Activated CD4-positive, alpha-beta T cell treated with anti-CD3 and anti-CD28 coated beads for 24 hours (primary cell): ENCODE data around the gene CSMD2.

ENCODE experiments used
- DNase-seq, 2 donors: peaks; one replicate each; pipeline ENCODE4 v3.0.0-alpha.2; 2020; ENCODE audit warnings: low read depth in 2 of 2

The CSMD2 gene

DNA sequence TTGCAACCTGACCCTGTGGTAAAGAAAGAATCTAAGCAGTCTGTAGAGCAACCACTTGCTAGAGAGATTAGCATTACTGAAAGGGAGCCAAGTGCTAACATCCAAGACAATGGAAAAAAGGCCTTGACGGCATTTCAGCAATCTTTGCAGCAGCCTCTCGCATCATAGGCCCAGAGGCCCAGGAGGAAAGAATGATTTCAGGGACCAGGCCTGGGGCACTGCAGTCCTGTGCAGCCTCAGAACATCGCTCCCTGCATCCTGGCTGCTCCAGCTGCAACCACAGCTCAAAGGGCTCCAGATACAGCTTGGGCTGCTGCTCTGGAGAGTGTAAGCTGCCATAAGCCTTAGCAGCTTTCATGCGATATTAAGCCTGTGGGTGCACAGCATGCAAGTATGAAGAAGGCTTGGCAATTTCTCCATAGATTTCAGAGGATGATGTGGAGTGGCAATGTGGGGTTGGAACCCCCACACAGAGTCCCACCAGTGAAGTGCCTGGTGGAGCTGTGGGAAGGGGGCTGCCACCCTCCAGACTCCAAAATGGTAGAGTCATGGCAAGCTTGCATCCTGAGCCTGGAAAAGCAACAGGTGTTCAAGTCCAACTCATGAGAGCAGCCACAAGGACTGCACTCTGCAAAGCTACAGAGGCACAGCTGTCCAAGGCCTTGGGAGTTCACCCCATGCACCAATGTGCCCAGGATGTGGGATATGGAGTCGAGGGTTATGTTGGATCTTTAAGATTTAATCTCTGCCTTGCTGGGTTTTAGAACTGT is 411.8 kb downstream of the CSMD2 start:
- DNase-seq, result no peak

DNA sequence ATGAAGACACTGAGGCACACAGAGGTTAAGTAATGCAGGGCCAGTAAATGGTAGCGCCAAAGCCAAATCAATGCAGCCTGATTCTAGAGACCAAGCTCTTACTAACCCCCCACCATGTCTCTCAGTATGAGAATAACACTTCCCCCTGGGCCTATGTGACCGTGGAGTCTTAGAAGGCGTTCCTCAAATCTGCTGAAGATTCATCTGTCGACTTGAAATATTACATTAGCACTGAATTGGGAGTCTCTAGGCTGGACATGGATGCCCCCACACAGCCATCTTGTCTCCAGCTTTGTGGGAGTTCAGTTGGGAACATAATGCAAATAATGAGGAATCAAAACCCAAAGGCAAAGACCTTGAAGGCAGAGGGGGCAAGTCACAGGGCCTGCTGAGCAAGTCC is 419.1 kb downstream of the CSMD2 start:
- DNase-seq, result no peak

DNA sequence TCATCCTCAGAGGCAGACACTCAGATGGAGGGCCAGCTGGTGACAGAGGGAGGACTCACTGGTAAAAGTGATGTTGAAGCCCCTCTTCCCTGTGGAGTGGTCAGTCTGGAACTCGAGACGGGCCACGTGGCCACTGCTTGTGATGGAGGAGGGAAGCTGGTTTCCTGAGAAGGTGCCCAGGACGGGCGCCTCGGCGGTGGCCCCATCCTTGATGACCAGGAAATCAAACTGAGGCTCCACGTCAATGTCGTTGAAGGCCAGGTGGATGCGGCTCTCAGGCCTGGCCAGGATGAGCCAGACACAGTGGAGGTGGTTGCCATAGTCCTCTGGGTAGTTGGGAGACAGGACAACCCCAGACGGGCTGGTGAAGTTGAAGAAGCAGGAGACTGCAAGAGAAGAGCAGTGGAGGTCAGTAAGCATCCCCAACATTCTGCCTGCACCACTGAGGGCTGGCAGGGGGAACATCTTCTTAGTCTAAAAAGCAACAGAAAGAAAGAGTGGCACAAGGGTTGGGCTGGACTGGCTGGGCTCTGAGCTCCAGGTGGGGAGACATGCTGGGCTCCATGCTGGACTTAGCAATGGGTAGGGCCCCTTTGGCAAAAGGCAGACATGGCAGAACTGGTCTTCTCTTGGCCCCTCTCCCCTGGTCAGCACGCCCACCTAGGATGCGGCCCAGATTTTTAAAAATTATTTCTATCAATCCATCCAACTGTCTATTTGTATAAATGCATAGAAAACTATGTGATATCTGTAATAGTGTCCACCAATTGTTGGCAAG is 421.6 kb downstream of the CSMD2 start:
- no peak for DNase-seq

DNA sequence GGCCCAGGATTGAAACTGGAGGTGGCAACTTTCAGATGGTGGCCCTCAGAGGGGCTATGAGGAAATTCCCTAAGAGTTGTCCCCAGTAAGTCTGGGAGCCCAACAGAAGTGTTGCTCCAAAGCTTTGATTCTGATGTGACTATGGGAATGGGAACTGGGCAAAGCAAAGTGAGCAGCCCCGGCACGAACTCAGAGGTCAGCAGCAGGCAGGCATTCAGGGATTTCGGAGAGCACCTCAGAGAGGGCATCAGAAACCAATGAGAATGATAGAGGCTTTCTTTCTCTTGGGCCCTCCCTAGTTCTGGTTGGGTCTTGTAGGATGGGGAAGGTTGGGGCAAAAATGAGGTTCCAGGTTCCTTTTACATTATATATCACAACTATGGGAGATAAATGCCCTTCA is 422.4 kb downstream of the CSMD2 start:
- DNase-seq, result no peak

DNA sequence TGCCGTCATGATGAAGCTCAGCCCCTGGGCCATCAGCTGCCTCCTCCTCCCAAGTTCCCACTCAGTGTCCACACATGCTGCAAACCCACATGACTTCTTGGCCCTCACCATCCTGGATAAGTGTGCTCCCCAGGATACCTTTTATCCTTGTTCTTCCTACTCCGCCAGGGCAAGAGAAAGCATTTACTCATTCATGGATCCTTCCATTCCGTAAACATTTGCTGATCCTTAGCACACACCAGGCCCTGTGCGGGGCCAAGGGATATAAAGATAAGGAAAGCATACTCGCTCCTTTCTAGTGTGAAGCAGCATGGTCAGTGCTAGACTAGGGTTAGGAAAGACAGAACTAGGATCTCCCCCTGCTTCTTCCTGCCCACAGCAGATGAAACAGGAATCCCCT is 423.3 kb downstream of the CSMD2 start:
- DNase-seq, result no peak

DNA sequence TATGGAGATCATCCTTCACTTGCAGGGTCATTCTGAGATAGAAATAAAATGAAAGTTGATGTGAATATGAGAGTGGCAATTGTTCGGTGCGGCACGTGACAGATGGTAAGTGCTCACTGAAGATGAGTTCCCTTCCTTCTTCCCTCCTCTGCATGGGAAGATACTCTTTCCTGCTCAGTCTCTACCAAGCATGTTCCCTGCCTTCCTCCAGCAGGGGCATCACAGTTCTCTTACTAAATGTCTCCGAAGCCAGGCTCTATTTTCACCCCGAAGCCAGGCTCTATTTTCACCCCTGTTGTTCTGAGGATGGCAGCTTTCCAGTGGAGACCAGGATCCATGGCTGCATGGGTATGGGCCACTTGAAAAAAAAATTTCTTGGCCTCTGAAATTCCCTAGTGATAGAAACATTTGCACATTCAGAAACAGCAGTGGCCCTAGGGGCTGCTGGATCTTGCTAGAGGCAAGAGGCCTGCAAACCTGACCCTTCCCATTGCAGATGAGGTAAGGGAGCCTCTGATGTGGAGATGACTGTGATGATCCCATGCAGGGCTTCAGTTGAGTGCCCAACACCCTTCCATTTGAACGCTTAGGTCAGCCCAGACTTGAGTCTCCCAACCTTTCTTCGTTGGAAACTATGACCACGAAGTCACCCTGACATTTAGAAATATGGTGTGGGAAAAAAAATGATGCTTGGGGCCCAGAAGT is 424.8 kb downstream of the CSMD2 start:
- no peak for DNase-seq

DNA sequence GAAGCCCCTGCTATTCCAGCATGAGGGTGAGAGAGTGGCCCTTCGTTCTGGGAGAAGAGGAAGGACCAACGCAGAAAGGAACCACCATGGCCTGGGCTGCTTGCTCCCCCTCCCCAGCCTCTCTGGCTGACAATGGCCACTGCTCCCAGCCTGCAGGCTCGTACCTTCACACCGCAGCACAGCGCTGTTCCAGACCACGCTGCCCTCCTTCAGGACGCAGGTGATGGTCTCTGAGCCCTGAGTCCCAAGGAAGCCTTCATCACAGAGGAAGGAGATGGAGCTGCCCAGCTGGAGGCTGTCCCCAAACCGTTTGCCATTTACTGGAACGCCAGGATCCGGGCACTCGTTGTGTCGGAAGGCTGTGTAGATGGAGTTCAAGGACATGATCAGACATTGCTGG is 426.1 kb downstream of the CSMD2 start:
- no peak for DNase-seq

DNA sequence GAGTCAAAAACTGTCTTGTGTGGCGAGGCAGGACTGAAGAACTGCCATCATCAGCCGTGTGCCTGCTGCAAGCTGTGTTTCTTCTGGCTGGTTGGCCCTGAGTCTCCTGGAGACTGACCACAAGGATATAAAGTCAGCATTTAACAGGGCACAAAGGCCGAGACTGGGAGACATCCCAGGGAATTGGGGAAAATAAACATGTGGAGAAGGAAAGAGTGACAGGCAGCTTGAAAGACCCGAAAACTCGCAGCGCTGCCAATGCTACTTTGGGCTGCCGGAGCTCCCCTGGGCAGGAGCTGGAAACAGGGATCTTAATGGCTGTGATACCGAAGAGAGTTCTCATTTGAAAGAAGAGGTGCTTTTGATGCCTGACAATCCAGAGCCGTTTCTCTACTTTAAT is 426.5 kb downstream of the CSMD2 start:
- DNase-seq, result no peak

DNA sequence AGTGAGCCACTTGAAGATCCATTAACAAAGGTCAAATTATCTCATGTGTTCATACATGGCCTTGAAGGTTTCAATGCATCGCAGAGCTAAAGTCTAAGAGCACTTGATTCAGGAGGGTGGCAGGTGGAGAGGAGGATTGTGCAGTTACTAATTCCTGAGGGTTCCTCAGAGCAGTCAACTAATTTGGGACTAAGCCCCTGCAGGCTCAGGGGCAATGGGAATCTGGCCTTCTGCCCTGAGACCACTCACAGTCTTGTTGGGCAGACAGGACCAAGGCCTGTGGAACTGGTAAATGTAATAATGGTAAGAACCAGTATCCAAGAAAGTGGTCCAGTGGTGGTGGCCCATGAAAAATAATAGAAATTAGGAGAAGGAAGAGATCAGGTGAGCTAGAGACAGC is 428.5 kb downstream of the CSMD2 start:
- DNase-seq, result no peak

DNA sequence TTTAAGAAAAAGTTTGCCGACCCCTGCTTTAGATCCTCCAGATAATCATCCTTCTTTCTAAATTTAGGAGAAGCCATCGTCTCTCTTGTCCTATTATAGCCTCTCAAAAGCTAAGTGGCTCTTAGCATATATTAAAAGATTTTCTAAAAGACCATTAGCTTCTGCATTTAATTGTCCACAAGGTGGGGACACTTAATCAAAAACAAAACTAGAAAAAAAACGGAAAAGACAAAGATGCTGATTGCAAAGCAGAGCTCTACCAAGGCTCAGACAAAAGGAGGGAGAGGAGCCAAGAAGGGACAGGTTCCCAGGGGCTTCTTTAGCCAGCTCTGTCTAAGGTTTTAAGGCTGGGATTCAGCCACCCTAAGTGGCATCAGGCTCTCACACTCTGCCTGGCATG is 429.4 kb downstream of the CSMD2 start:
- DNase-seq, result no peak

DNA sequence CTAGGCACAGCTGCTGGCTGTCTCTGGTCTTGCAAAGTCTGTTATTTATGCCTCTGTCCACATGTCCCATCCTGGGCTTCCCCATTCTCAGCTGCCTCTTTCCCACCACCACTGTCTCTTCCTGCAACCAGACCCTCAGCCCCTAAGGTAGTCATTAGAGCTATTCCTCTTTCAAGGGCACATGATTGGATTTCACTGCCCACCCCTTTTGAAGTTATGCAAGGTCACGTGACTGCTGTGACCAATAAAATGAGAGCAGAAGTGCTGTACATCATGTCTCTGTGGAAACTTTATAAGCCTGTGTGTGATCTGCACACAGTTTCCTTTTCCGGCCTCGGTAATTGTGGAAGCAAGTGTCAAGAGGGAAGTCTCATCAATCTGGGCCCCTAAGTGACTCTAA is 437.7 kb downstream of the CSMD2 start:
- no peak for DNase-seq

DNA sequence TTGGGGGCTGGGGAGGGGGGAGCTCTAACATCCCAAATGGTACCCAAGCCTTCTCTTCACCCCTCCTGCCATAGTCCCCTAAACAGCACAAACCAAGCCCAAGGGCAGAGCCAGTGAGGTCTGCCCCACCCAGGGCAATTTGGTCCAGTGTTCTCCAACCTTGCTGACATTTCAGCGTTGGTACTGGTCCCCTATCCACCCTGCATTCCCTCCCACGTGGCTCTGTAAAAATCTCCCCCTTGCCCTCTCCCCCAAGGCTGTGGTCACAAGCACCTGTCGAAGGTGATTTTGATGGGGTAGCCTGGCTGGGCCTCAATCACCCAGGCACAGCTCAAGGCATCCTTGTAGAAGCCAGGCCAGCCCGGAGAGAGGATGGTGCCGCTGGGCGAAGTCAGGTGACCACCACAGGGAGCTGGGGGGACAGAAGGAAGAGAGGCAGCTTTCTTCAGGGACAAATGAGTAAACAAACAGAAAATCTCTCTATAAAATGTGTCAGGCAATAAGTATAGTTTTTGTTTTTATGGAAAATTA is 438.7 kb downstream of the CSMD2 start:
- DNase-seq, result no peak

DNA sequence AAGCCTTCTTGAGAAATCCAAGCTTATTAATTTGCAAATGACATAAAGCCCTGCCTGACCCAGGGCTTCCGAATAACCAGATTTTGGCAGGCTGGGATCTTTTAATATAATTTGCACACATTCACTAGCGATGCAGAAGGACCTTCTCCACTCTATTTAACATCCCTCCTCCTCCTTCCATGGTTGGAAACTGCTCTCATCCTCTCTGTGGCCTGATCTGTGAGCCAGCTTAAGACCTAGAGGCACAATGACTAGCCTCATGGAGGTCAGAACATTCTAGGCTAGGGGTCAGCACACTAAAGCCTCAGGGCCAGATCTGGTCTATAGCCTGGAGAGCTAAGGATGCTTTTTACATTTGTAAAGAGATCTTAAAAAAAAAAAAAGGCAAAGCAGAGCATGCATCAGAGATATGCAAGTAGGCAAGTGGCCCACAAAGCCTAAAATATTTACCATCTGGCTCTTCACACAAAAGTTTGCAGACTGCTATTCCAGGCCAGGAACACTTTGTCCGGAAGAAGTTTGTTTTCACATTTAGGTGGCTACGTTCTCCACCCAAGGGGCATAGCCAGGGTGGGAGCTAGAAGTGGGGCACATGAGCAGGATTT is 439.4 kb downstream of the CSMD2 start:
- no peak for DNase-seq

DNA sequence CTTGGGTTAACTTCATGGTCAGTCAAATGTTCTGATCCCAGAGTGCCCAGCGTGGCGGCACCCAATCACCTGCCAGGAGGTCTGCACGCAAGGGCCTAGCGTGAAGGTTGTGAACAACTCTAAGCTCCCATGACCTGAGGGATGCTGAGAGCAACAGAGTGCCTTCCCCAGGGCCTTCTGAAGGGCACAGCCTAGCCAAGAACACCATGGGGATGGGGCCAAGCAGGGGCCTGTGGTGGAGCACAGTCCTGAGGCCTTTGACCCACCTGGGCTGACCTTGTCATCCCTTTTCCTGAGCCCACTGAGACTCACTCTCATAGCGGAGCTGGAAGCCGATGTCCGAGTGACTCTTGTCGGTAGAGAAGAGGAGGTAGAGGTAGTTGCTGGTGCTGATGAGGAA is 440.0 kb downstream of the CSMD2 start:
- DNase-seq, result no peak

DNA sequence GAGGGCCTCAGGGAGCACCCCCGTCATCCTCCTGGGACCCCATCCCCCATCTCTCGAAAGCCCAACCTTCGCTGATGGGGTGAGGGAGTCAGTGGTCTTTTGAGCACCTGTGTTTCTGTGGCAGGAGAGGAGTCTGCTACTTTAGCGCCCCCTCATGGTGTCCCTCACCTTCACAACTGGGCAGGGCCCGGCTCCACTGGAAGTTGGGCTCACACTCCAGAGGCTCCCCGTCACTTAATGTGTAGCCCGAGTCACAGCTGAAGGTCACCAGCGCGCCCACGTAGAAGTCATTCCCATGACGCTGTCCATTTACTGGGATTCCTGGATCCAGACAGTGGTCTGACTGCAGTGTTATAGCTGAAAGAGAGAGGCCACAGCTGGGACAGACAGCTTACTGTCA is 440.7 kb downstream of the CSMD2 start:
- DNase-seq, result no peak

DNA sequence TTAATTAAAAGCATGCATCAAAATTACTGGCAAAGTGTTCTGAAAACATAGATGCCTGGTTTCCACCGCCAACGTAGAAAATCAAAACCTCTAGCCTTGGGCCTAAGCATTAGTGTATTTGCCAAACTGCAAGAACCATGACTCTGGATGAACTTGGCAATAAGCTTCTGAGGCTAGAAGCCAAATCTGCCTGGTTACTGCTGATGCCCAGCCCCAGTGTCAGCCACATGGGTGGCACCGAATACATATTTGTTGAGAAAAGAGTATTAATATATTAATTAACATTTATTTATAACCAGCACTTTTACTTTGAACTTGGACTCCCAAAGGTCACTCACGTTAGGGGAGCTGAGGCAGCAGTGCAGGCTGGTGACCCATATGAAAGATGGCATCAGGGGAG is 441.8 kb downstream of the CSMD2 start:
- DNase-seq, result no peak

DNA sequence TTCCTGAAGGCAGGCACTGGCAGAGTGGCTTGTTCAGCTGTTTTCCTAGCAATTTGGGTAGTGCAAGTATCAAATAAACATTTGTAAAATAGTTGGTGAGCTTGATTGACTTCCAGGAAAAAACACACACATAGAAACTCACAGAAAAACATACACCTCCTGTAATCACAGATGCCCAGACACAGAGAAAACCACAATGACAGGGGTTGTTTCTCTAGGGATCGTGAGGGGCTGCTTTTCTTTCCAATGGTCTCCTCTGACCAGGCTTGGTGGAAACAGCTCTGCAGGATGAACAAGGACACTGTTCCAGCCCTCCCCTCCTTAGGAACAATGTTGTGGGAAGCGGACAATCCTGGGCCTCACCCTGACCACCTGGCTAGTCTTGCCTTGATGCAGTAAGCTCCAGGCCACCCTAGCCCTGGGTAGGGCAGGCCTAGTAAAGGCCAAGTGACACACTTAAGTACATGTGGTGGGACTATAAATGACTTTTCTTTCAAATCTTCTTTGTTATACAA is 443.7 kb downstream of the CSMD2 start:
- DNase-seq, result no peak

DNA sequence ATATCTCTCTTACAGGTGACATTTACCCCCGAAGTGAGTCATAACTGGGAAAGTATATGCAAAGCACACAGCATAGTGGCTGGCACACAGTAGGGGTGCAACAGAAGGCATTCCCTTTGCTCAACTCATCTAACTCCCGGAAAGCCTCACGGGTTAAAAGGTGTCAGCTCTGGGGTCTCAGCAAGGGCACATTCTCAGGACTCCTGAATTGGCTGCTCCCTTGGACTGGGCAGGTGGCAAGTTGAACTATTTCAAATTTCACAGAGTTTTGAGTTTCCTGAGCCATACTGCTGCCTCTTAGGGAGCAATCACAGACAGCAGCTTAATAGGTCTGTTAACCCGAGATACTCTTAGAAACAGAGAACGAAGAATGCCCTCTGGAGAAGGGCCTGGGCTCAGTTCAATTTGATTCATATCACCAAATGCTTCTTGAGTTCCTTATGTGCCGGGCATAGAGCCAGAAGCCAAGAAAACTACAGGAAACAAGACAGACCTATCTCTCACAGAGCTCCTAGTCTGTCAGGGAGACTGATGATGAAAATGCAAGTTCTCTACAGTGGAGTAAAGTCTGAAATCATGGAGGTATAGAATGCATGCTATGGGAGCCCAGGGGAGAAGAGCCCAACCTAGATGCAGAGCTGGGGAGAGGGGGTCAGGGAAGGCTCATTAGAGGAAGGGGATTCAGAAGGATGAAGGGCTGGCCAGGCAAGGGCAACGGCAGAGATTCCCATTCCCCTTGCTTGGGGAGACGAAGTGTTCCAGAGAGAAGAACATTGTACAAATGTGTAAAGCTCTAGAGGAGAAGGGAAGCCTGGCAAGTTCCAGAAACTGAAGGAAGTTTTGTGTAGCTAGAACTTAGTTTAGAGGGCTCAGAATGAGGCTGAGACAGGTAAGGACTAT is 445.0 kb downstream of the CSMD2 start:
- DNase-seq, result no peak

DNA sequence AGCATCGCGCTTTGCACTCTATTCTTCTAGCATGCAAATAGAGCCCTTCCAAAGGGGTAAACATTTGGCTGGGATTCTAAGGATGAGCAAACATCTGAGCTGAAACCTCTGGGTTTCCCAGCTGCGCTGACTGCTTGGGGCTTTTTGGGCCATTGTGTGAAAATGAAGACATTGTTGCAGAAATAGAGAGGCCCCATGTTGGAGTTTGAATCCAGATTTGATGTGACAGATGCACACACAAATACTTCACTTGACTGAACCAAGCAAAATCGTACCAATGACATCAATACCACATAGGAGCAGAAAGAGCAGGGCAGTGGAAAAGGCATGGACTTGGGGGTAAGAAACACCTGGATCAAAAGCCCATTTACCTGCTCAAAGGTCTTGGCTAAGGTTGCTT is 445.7 kb downstream of the CSMD2 start:
- DNase-seq, result no peak

DNA sequence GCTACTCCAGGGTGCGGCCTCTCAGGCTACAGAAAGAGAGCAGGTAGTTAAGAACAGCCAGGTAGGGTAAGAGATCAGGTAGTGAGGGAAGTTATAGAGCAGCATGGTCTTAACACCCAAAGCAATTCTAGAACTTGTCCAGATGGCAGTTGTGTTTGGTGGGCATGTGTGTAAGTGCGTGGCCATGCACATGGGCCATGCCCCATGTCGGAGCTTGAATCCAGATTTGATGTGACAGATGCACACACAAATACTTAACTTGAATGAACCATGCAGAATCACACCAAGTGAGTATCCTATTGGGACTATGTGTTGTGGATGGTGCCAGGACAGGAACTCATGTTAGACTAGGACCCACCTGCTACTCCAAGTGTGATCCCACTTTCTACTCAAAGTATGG is 446.8 kb downstream of the CSMD2 start:
- no peak for DNase-seq
